ENCODE measurements around the gene SSMEM1.
A peak's percentile ranks its signal among the peaks of the same experiment; 100 is the strongest.
"Not testable (repeated sequence)": the region's sequence is repeated elsewhere in the genome, so short reads cannot be mapped to it uniquely, and the experiment has no call there.

Gene SSMEM1

GRCh38 chr7:130231792-130232191 lies 24.1 kb downstream of the SSMEM1 start:
- TF ChIP-seq, protein P1, sequence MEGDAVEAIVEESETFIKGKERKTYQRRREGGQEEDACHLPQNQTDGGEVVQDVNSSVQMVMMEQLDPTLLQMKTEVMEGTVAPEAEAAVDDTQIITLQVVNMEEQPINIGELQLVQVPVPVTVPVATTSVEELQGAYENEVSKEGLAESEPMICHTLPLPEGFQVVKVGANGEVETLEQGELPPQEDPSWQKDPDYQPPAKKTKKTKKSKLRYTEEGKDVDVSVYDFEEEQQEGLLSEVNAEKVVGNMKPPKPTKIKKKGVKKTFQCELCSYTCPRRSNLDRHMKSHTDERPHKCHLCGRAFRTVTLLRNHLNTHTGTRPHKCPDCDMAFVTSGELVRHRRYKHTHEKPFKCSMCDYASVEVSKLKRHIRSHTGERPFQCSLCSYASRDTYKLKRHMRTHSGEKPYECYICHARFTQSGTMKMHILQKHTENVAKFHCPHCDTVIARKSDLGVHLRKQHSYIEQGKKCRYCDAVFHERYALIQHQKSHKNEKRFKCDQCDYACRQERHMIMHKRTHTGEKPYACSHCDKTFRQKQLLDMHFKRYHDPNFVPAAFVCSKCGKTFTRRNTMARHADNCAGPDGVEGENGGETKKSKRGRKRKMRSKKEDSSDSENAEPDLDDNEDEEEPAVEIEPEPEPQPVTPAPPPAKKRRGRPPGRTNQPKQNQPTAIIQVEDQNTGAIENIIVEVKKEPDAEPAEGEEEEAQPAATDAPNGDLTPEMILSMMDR (IDR thresholded peaks at IDR 0.05; ENCODE audit: borderline replicate concordance, insufficient read depth, low read depth, low read length): no peak
- H3K4me3 ChIP-seq (ENCODE audit: low read depth, low read length): no peak overlapping the region

DNA sequence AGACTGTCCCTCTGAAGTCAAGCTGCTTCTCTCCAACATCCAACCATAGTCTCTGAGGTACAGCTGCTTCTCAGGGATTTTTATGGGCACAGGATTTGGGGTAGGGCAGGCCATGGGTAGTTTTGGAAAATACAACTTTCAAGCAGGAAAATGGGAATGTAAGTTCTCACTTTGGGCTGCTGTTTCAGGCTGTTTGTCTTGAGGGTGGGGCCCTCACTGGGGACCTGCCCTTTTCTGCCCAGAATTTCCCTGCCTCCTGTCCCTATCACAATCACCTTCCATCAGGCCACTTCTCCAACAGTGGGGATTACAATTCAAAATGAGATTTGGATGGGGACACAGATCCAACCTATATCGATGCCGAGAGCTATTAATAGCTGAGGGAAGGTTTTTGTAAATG lies 24.5 kb downstream of the SSMEM1 start:
- no peak overlapping the region for H3K4me3 ChIP-seq (ENCODE audit: low read depth, low read length)
- TF ChIP-seq, protein P1 (IDR thresholded peaks at IDR 0.05; ENCODE audit: borderline replicate concordance, insufficient read depth, low read depth, low read length): no peak

DNA sequence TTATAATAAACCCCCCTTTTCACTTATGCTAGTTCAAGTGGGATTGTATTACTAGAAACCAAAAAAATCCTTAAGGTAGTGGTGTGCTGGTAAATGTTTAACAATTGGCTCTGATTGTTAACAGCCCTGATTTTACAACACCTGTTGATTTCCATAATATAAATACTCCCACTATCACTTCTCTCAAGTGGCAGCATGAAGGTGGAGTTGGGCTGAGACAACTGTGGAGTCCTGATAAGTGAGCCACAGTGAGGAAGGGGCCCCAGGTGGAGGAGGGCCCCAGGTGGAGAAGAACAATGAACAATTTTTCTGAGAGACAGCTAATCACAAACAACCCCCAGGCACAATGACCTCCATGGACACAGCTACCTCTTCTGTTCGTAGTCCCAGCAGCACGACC lies 26.4 kb downstream of the SSMEM1 start:
- TF ChIP-seq, protein P1 (IDR thresholded peaks at IDR 0.05; ENCODE audit: borderline replicate concordance, insufficient read depth, low read depth, low read length): no peak
- no peak overlapping the region for H3K4me3 ChIP-seq (ENCODE audit: low read depth, low read length)

DNA sequence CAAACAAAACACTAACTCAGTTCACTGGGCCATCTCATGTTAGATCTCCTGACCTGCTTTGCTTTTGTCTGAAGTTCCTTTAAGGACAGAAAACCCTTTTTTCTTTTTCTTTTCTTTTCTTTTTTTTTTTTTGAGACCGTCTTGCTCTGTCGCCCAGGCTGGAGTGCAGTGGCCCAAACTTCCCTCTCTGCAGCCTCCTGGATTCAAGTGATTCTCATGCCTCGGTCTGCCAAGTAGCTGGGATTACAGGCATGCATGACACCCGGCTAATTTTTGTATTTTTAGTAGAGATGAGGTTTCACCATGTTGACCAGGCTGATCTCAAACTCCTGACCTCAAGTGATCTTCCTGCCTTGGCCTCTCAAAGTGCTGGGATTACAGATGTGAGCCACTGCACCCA lies 28.7 kb downstream of the SSMEM1 start:
- not testable (repeated sequence) for H3K4me3 ChIP-seq (ENCODE audit: low read depth, low read length)

DNA sequence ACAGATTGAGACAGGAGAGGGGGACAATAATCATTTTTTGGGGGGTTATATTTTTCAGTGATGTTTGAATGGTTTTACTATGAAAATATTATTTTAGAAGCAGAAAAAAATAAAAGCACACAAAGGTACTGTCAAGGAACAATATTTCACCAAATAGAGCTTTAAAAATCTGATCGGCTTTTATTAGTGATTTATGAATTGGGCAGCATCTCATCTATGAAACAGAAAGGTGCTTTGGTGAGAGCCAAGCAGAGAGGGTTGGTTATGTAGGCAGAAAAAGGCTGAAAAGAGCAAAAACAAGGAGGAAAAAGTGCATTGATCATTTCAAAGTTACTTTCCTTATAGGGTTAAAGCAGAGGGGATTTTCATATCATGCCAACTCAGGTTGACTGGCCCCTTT lies 32.6 kb downstream of the SSMEM1 start:
- H3K4me3 ChIP-seq (ENCODE audit: low read depth, low read length): no peak overlapping the region
- TF ChIP-seq, protein P1 (IDR thresholded peaks at IDR 0.05; ENCODE audit: borderline replicate concordance, insufficient read depth, low read depth, low read length): no peak

GRCh38 chr7:130242198-130243014 lies 34.7 kb downstream of the SSMEM1 start:
- TF ChIP-seq, protein P1 (IDR thresholded peaks at IDR 0.05; ENCODE audit: borderline replicate concordance, insufficient read depth, low read depth, low read length): peak; percentile 92
- no peak overlapping the region for H3K4me3 ChIP-seq (ENCODE audit: low read depth, low read length)

DNA sequence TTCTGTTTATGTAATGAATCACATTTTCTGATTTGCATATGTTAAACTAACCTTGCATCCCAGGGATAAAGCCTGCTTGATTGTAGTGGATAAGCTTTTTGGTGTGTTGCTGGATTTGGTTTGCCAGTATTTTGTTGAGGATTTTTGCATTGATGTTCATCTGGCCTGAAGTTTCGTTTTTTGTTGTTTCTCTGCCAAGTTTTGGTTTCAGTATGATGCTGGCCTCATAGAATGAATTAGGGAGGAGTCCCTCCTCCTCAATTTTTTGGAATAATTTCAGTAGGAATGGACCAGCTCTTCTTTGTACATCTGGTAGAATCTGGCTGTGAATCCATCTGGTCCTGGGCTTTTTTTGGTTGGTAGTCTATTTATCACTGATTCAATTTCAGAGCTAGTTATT lies 35.8 kb downstream of the SSMEM1 start:
- not testable (repeated sequence) for H3K4me3 ChIP-seq (ENCODE audit: low read depth, low read length)

GRCh38 chr7:130246491-130246890 lies 38.8 kb downstream of the SSMEM1 start:
- not testable (repeated sequence) for H3K4me3 ChIP-seq (ENCODE audit: low read depth, low read length)

DNA sequence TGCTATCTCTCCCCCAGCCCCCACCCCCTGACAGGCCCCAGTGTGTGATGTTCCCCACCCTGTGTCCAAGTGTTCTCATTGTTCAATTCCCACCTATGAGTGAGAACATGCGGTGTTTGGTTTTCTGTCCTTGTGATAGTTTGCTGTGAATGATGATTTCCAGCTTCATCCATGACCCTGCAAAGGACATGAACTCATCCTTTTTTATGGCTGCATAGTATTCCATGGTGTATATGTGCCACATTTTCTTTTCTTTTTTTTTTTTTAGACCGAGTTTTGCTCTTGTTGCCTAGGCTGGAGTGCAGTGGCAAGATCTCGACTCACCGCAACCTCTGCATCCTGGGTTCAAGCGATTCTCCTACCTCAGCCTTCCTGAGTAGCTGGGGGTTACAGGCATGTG lies 41.2 kb downstream of the SSMEM1 start:
- H3K4me3 ChIP-seq (ENCODE audit: low read depth, low read length): not testable (repeated sequence)

- not testable (repeated sequence) for H3K4me3 ChIP-seq (ENCODE audit: low read depth, low read length)
Measured at GRCh38 chr7:130249626-130250025, 42.0 kb downstream of the SSMEM1 start.
